Spleen (tissue), 7 donors: ENCODE measurements around the gene TBC1D26.

Source experiments
- CTCF ChIP-seq, 11 experiments: fragments of 200-600 bp in 7 of 11; fragments of 450-650 bp in 4 of 11; sonication (generic) in 4 of 11; IDR thresholded peaks in 8 of 11; conservative IDR thresholded peaks in 3 of 11; 1 replicate in 7 of 11; 2 replicates in 4 of 11; pipeline versions ENCODE4 v1.4.0 to v1.8.0; 2016 to 2021; ENCODE audit warnings: antibody characterized with exemption in 11 of 11, inconsistent platforms in 4 of 11, mild to moderate bottlenecking in 1 of 11
- POLR2A ChIP-seq, 3 donors: fragments of 450-650 bp; IDR thresholded peaks; one replicate each; pipeline ENCODE4 v1.5.1; 2017; ENCODE audit warnings: antibody characterized with exemption in 3 of 3, mild to moderate bottlenecking in 1 of 3
- POLR2AphosphoS5 ChIP-seq, 3 donors: sonication (generic); formaldehyde crosslinking; IDR thresholded peaks; one replicate each; pipeline ENCODE4 v1.5.1; 2017; ENCODE audit warnings: antibody characterized with exemption in 3 of 3
- donor health status: DM: no; HTN: no; CAD: no; lungs with moderate emphysema.
- donor health status: DM: no; HTN: no; CAD: no.
- donor health status: DM: no; HTN: no; CAD: no.

GRCh38 chr17:15779119-15779518 is 47.0 kb downstream of the TBC1D26 start:
- TF ChIP-seq POLR2A (IDR thresholded peaks at IDR 0.05) (no peak), CTCF (IDR thresholded peaks at IDR 0.05 in 8 of 11, conservative IDR thresholded peaks at IDR 0.05 in 3 of 11) (no peak), POLR2AphosphoS5 (IDR thresholded peaks at IDR 0.05) (no peak)
